ENCODE results near the gene CXADR. TPM values are rescaled to one million over a fixed set of nuclear protein-coding genes. Genes with fewer than 3 reads are reported as not detected.

CXADR gene
- total RNA-seq, 6 experiments from 2014 or later = 22.9 to 48.4 (median 30.5) TPM

GRCh38 chr21:17590430-17590829, 77.6 kb downstream of the CXADR start:
- WGBS (ENCODE audit: insufficient coverage, low coverage, low lambda C conversion rate, missing lambda C conversion rate) = 57% methylated on average over 4 of the region's 4 CpGs
- no peak for DNase-seq
- Histone ChIP-seq H3K27ac (no peak overlapping the region), H3K4me1 (peaks cover 0 to 6% (median 0%) of the 10 kb centered on the region in 4 donors), H3K36me3 (peaks cover 0 to 12% (median 2%) of the 10 kb centered on the region in 4 donors), H3K27me3 (no peaks in the 10 kb centered on the region), H3K9me3 (no peaks in the 10 kb centered on the region), H3K4me3 (no peak overlapping the region)
- ATAC-seq = peak in 3 of 4 donors; percentile 40 to 57 (median 49)
- intact Hi-C loops (cut with DNase I) = no loop called here
- no peak for TF ChIP-seq POLR2A (IDR thresholded peaks at IDR 0.05)
- TF ChIP-seq CTCF (IDR thresholded peaks at IDR 0.05) = no peak

- H3K4me3 ChIP-seq = no peak overlapping the region
- no peaks in the 10 kb centered on the region for H3K4me1 ChIP-seq
- DNase-seq (no peak), ATAC-seq (no peak)
- no peak overlapping the region for H3K27ac ChIP-seq
- no peaks in the 10 kb centered on the region for H3K27me3 ChIP-seq
- peaks cover 0 to 16% (median 6%) of the 10 kb centered on the region in 4 donors for H3K36me3 ChIP-seq
- no peaks in the 10 kb centered on the region for H3K9me3 ChIP-seq
- 59% methylated on average over 1 of the region's 1 CpG for WGBS (ENCODE audit: insufficient coverage, low coverage, low lambda C conversion rate, missing lambda C conversion rate)
- intact Hi-C loops (cut with DNase I) = no loop called here
- no peak for TF ChIP-seq CTCF (IDR thresholded peaks at IDR 0.05)
- no peak for TF ChIP-seq POLR2A (IDR thresholded peaks at IDR 0.05)
Measured at GRCh38 chr21:17597680-17598079, 84.8 kb downstream of the CXADR start.

- Histone ChIP-seq H3K9me3 (no peaks in the 10 kb centered on the region), H3K4me3 (no peak overlapping the region), H3K27ac (no peak overlapping the region), H3K27me3 (no peaks in the 10 kb centered on the region), H3K36me3 (peaks cover 0 to 15% (median 6%) of the 10 kb centered on the region in 4 donors), H3K4me1 (no peaks in the 10 kb centered on the region)
- intact Hi-C loops (cut with DNase I) = no loop called here
- no peak for TF ChIP-seq CTCF (IDR thresholded peaks at IDR 0.05)
- no peak for TF ChIP-seq POLR2A (IDR thresholded peaks at IDR 0.05)
- DNase-seq (no peak), ATAC-seq (no peak)
- WGBS (ENCODE audit: insufficient coverage, low coverage, low lambda C conversion rate, missing lambda C conversion rate) = 82% methylated on average over 3 of the region's 3 CpGs
Measured at GRCh38 chr21:17598437-17598836, 85.6 kb downstream of the CXADR start.

GRCh38 chr21:17602874-17603273, 90.0 kb downstream of the CXADR start:
- Histone ChIP-seq H3K9me3 (no peaks in the 10 kb centered on the region), H3K36me3 (peaks cover 0 to 9% (median 1%) of the 10 kb centered on the region in 4 donors), H3K4me1 (no peaks in the 10 kb centered on the region), H3K27ac (no peak overlapping the region), H3K4me3 (no peak overlapping the region), H3K27me3 (no peaks in the 10 kb centered on the region)
- intact Hi-C loops (cut with DNase I) = no loop called here
- DNase-seq (no peak), ATAC-seq (no peak)
- 76% methylated on average over 3 of the region's 3 CpGs for WGBS (ENCODE audit: insufficient coverage, low coverage, low lambda C conversion rate, missing lambda C conversion rate)
- TF ChIP-seq CTCF (IDR thresholded peaks at IDR 0.05) (no peak), POLR2A (IDR thresholded peaks at IDR 0.05) (no peak)

- 95% methylated on average over 2 of the region's 2 CpGs for WGBS (ENCODE audit: insufficient coverage, low coverage, low lambda C conversion rate, missing lambda C conversion rate)
- H3K4me1 ChIP-seq = no peaks in the 10 kb centered on the region
- H3K36me3 ChIP-seq = peaks cover 0 to 4% (median 0%) of the 10 kb centered on the region in 4 donors
- intact Hi-C loops (cut with DNase I) = no loop called here
- no peaks in the 10 kb centered on the region for H3K27me3 ChIP-seq
- ATAC-seq (no peak), DNase-seq (no peak)
- no peaks in the 10 kb centered on the region for H3K9me3 ChIP-seq
- H3K27ac ChIP-seq = no peak overlapping the region
- TF ChIP-seq POLR2A (IDR thresholded peaks at IDR 0.05) (no peak), CTCF (IDR thresholded peaks at IDR 0.05) (no peak)
- H3K4me3 ChIP-seq = no peak overlapping the region
Measured at GRCh38 chr21:17607684-17608083, 94.8 kb downstream of the CXADR start.
